Body of pancreas (tissue), 4 donors: ENCODE data around the gene HES4.

Experiments
- POLR2A ChIP-seq, 3 donors: fragments of 450-650 bp; IDR thresholded peaks; one replicate each; pipeline ENCODE4 v1.6.1; 2016; ENCODE audit warnings: antibody characterized with exemption in 3 of 3, mild to moderate bottlenecking in 2 of 3
- TF ChIP-seq, protein P1 (sequence below), 7 experiments: fragments of 450-650 bp in 4 of 7; fragments of 200-600 bp in 3 of 7; sonication (generic) in 3 of 7; IDR thresholded peaks; one replicate each; pipeline ENCODE4 v1.5.1; 2016 to 2019; ENCODE audit warnings: antibody characterized with exemption in 7 of 7

DNA sequence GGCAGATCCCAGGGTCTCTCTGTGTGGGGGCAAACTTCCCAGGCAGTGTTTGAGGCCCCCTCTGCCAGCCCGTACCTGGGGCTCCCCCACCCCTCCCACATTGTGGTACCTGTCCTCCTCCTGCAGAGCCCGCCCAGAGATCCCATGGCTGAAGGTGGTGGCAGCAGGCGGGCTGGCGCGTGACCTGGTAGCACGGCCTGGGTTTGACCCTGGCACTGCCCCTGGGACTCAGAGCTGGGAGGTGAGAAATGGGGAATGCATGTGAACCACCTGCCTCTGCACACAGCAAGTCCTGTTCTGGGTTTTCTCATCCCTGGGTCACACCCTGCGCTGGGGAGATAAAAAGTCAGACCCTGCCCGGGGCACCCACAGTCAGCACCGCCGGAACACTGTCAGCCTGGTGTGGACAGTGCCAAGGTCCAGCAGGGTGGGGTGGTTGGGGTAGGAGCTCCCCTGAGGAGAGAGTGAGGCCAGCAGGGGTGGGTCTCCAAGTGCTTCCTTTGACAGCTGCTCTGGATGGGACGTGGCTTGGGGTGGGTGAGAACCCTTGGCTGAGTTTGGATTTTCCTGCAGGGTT, 31.9 kb upstream of the HES4 start:
- TF ChIP-seq, protein P1, sequence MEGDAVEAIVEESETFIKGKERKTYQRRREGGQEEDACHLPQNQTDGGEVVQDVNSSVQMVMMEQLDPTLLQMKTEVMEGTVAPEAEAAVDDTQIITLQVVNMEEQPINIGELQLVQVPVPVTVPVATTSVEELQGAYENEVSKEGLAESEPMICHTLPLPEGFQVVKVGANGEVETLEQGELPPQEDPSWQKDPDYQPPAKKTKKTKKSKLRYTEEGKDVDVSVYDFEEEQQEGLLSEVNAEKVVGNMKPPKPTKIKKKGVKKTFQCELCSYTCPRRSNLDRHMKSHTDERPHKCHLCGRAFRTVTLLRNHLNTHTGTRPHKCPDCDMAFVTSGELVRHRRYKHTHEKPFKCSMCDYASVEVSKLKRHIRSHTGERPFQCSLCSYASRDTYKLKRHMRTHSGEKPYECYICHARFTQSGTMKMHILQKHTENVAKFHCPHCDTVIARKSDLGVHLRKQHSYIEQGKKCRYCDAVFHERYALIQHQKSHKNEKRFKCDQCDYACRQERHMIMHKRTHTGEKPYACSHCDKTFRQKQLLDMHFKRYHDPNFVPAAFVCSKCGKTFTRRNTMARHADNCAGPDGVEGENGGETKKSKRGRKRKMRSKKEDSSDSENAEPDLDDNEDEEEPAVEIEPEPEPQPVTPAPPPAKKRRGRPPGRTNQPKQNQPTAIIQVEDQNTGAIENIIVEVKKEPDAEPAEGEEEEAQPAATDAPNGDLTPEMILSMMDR (IDR thresholded peaks at IDR 0.05), result no peak
- no peak for TF ChIP-seq POLR2A (IDR thresholded peaks at IDR 0.05)
